CD4-positive, alpha-beta T cell treated with Interleukin-6 at 100 ng/mL for 8 hours (primary cell): Measurements from ENCODE around the gene CA10.

Source experiments
- DNase-seq: peaks from one replicate; pipeline ENCODE4 v3.0.0-alpha.2; 2020; ENCODE audit warnings: mixed read lengths, low spot score

The CA10 gene

GRCh38 chr17:51724043-51724580 is 434.4 kb downstream of the CA10 start:
- DNase-seq = no peak

GRCh38 chr17:51722994-51723393 is 435.5 kb downstream of the CA10 start:
- no peak for DNase-seq

GRCh38 chr17:51721730-51722129 is 436.8 kb downstream of the CA10 start:
- no peak for DNase-seq

DNA sequence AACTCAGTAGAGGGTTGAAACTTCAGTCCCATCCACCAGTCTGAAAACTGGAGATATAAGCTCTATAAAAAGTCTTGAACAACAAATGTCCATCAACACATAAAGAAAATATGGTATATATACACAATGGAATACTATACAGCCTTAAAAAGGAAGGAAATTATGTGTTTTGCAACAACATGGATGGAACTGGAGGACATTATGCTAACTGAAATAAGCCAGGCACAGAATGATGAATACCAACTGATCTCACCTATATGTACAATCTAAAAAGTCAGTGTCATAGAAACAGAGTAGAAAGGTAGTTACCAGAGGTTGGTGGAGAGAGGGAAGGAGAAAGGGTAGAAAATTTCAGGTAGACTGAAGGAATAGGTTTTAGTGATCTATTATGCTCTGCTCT is 438.1 kb downstream of the CA10 start:
- no peak for DNase-seq

GRCh38 chr17:51718983-51719382 is 439.5 kb downstream of the CA10 start:
- no peak for DNase-seq

GRCh38 chr17:51711581-51711980 is 446.9 kb downstream of the CA10 start:
- DNase-seq = no peak

DNA sequence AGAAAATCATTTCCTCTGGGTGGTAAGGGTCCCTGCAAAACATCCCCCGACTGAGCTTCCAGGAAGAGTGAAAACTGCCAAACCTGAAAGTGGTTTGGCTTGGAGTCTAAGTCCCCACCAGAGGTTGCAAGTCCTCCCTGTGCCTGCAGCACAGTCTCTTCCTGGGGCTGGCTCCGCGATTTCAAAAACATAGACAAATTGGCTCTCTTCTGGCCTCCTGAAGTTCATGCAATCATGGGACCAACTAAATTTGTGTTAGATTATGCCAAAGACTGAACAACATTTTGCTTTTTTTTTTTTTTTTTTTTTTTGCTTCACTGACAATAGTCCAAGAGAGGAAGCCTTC is 447.9 kb downstream of the CA10 start:
- DNase-seq = no peak

- DNase-seq = no peak
Observed at GRCh38 chr17:51709694-51710633, 448.6 kb downstream of the CA10 start.

DNA sequence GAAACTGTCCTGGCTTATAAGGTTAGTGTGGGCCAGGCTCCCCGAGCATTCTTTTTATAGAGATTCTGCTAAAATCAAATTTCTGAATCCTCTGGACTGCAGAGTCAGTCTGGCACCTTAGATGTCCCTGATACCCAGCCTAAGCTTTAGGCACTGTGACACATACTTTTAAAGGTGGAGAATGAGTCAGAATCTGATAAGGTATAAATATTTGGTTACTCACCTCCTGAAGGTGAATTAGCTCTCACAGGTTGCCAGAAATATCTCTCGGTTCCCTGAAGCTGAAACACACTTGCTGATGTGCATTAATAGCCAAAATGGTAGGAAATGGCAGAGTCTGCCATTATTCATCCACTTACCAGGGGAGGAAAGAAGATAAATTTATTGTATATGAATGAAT is 451.3 kb downstream of the CA10 start:
- DNase-seq = no peak

GRCh38 chr17:51706093-51706492 is 452.4 kb downstream of the CA10 start:
- no peak for DNase-seq

- no peak for DNase-seq
Observed at GRCh38 chr17:51703361-51704341, 454.9 kb downstream of the CA10 start.

- DNase-seq = no peak
Observed at GRCh38 chr17:51702963-51703360, 455.6 kb downstream of the CA10 start.

GRCh38 chr17:51701501-51701900 is 457.0 kb downstream of the CA10 start:
- DNase-seq = no peak

DNA sequence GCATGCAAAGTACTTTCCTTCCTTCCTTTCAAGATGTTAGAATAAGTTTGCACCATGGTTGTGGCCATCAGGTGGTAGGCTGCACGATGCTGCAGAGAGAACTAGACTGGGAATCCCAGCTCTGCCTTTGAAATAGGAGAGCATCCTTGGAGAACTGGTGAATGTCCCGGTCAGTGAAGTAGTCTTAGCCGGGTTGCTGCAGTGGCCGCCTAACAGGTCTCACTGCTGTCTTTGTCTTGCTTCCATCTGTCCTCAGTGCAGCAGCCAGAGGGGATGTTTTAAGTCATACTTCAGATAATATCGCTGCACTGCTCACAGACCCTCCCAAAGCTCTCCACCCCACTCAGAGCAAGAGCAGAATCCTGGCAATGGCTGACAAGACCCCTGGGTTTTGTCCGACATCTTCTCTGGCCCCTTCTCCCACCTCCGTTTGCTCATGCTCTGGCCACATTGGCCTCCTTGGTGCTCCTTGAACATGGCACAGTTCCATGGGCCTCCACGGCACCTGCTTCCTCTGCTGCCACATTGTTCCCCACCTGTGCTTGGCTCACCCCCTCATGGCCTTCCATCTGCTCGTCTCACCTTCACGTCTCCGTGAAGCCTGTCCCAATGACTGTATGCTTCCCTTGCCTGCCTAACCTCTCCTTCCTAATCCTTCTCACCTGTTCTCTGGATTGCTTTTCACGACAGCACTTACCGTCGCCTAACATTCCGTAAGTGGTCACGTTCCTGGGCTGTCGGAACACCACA is 458.3 kb downstream of the CA10 start:
- DNase-seq = no peak

GRCh38 chr17:51699303-51699702 is 459.2 kb downstream of the CA10 start:
- DNase-seq = no peak

DNA sequence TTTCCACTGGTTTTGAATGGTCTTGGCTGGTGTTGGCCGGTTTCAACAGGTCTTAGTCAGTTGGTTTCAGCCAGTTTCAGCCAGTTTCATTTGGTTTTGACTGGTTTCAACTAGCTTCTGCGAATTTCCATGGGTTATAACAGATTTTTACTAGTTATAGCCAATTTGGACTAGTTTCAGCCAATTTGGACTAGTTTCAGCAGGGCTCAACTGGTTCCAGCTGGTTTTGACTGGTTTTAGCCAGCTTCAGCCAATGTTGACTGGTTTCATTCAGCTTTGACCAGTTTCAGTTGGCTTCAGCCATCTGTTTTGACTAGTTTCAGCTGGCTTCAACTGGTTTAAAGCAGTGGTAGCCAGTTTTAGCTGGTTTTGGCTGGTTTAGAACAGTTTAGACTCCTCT is 465.6 kb downstream of the CA10 start:
- DNase-seq = no peak

DNA sequence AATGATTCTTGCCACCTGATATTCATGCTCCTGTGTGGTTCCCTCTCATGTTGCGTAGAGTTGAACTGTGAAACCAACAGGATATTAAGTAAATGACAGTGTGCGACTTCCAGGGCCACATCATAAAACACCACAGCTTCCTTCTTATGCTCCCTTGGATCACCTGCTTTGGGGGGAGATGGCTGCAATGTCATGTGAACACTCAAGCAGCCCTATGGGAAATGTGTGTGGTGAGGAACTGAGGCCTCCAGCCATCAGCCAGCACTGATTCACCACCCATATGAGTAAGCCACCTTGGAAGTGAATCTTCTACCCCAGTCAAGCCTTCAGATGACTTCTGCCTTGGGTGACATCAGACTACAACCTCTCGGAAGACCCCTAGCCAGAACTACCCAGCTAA is 470.6 kb downstream of the CA10 start:
- DNase-seq = no peak

DNA sequence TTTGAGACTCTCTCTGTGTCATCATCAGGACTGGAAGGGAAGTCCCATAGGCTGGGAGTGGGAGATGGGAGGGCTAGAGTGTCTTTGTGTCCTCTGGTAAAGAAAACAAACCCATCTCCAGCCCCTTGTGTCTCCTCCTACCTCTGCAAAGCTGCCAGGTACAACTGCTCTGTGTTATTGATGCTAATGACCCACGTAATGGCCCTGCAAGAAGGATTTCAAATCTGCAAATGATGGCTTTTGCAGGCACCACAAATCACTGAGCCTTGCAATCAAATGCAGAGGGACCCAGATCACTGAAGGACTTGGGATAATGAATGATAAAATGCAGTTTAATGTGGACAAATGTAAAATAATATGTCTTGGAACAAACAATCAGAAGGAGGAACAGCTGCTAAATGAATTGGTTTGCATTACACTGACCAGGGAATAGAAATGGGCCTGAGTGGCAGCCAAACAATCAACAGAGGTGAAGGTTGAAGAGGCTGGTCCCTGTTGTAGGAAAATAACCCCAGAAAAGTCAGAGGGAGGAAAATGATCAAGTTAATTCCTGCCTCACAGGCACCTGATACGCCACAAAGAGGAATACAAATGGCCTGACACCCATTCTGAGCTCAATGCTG is 473.1 kb downstream of the CA10 start:
- DNase-seq = no peak

GRCh38 chr17:51684214-51684613 is 474.3 kb downstream of the CA10 start:
- no peak for DNase-seq

- no peak for DNase-seq
Observed at GRCh38 chr17:51683291-51683690, 475.2 kb downstream of the CA10 start.

DNA sequence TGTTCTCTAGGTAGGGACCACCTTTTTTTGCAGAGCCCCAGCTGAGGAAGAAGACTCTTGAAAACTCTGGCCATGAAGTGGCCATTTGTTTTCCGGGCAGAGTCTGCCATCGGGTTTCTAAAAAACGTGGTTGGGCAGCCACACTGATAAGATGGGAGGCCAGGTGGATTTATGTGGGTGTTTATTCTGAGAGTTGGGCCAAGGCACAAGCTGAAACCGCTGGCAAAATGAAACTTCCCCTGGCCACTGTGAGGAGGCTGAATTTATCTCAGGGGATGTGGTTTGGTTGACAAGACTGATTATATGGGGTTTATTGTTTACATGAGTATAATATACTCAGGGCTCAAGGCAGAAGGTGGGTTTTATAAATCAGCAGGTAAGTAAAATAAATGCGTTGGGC is 476.4 kb downstream of the CA10 start:
- DNase-seq = no peak
